CD4-positive, alpha-beta T cell treated with Interleukin-2 at 100 ng/mL for 4 hours (primary cell): ENCODE data around the gene RNASEH2B.
A peak's percentile ranks its signal among the peaks of the same experiment; 100 is the strongest.

ENCODE experiments used
- DNase-seq: peaks from one replicate; pipeline ENCODE4 v3.0.0-alpha.2; 2020; ENCODE audit warnings: low spot score

Gene RNASEH2B

DNA sequence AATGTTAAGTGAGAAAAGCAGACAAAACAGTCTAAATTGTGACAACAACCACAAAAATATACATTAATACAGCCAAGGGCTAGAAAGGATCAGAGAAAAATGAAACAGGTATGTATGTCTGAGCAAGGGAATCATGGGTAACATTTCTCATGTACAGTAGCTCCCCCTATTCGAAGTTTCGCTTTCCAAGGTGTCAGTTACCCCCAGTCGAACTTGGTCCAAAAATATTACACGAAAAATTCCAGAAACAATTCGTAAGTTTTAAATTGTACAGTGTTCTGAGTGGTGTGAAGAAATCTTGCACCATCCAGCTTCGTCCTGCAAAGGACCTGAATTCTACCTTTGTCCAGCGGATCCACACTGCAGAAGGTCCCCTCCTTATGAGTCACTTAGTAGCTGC is 1.8 kb upstream of the RNASEH2B start:
- DNase-seq = no peak

DNA sequence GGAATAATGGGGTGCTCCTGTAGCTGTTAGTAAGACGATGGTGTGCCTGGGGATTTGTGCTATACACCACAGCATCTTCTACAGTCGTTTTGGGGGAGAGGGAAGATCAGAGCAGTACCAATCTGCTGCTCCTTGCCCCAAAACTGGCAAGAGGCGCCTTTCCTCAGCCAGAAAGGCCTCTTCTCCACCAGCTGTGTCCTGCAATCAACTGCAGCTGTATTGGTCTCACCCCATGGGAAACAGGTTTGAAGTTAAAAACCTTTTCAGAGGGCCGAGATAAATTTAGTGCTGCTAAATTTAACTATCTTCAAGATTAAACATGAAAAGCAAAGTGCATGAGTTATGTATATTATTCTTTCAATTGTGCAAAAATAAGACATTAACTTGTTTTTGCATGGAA is 1.2 kb upstream of the RNASEH2B start:
- DNase-seq = no peak

DNA sequence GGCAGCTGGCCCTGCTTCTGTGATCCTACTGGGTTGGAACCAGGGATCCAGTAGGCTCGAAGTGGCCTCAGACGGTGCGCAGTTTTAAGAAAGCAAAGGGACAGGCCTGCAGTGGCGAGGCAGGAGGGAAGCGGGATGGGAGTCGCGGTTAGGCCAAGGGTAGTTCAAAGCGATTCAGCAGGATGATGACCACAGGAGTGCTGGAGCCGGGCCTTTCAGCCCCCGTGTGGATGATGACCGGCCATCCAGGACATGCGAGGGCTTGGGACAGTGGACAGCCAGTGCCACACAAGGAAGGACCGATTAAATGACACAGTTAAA is 854 bp downstream of the RNASEH2B start:
- DNase-seq = no peak

DNA sequence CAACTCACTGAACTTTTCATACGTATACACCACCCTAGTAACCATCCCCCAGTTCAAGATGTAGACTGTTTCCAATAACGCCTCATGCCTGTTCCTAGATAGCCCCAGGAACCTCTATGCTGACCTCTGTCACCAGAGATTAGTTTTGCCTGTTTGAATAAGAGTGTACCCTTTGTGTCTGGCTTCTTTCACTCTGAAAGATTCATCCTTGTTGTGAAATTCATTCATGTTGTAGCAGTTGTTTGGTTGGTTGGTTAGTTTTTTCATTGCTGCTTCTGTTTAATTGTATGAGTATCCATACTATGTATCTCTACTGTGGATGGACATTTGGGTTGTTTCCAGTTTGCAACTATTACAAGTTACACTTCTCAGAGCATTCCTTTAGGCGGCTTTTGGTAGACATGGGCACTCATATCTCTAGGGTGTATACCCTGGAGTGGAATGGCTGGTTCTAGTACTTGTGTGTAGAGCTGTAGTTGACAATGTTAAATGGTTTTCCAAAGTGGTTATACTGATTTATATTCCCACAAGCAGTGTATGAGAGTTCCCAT is 1.6 kb downstream of the RNASEH2B start:
- no peak for DNase-seq

DNA sequence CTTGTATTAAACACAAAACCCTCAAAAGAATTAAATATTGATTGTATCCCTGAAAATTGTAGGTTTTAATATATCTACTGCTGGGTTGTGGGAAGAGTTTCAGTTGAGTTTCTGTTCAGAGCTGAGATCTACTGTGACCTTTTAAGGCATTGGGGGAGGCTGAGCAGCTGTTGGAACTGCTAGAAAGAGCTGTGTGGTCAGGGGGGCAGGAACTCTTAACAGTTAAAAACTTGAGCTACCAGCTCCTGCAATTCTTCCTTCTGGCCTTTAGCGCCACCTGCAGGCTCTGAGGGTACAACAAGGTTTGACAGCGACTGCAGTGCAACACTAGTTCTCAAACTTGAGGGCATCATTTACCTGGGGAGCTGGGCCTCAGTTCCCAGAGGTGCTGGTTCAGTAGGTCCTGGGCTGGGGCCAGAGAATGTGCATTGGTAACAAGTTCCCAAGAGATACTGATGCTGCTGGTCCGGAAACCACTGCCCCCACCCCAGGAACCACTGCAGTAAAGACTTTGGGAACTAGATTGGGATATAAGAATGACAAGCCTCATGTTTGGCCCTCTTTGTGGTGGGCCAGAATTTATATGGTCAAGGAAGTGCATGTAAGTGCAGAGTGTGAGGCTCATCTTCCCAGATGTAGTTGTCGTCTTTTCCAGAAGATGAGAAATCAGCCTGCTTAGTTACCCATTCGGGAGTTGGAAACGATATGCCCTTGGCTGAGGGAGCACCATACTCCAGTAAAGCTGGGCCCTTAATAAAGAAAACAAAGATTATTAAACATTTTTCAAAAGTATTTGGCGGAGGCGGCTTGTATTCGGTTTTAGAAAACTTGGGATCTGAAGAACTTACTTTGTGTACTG is 2.6 kb downstream of the RNASEH2B start:
- DNase-seq = peak; percentile 94

DNA sequence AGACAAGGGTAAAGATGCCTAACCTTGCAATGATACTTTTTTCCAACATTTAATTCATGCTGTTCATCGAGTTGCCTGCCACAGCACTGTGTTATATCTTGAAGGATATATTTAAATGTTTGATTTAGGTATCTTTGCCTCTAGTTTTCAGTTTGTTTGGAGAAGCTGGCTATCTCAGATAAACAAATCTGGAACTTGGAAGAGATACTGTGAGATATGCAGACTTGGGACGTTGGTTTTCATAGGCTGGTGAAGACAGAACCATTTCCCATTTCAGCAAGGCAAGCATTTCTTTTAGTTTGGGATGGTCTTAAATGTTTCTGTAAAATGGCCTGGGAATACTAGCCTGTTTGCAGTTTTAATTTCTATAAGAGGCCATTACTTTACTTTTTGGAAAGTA is 3.3 kb downstream of the RNASEH2B start:
- DNase-seq = no peak

DNA sequence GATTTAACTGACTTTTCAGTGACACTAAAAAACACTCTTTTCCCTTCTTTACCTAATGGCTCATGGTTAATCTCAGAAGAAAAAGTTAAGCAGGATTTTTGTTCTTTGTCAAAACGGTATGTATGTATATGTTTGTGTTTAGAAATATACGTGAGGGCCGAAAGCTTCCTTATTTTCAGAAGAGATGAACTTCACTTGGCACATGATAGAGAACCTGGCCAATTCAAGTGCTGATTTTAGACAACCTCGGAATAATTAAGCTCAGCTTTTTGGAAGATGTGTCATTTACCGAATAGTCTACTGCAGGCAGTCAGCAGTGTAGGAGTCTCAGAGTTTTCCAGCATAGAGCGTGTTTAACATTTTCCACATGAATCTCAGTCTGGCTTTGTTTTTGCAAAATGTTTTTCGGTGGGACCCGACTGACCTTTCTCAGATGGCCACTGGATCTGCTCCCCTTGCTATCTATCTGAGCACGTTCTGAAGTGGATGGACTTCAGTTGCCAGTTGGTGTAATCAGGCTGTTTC is 4.6 kb downstream of the RNASEH2B start:
- DNase-seq = no peak

DNA sequence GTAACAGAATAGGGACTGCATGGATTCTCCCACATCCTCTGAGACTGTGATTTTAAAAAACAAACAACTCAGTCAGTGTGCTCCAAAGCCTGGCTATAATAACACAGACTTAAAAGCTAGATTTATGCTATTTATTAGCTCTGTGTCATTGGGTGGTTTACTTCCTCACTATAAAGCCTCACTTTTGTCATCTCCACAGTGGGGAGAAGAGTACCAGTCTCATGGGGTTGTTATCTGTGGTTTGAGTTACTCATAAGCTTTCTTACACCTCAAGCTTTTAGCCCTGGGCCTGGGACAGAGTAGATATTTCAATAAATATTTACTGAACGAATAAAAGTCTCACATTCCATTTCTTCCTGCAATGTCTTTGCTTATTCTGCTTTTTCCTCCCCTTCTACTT is 5.3 kb downstream of the RNASEH2B start:
- DNase-seq = peak; percentile 55

DNA sequence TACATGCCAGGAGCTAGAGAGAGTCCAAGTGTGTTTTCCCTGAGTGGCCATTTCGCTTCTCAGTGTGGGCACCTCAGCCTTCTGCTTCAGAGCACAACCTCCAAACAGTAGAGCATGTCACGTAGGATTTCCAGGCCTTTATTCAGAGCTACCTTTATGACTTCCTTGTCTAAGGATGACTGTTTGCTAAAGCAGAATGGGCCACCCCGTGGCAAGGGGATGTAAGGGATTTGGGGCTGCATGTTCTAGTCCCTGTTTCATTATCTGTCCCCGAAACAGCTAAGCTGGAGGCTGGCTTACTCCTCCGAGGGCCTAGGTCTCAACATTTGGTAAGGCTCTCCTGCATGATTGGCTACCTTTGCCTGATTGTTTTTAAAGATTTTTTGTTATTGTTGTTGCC is 6.0 kb downstream of the RNASEH2B start:
- DNase-seq = no peak

DNA sequence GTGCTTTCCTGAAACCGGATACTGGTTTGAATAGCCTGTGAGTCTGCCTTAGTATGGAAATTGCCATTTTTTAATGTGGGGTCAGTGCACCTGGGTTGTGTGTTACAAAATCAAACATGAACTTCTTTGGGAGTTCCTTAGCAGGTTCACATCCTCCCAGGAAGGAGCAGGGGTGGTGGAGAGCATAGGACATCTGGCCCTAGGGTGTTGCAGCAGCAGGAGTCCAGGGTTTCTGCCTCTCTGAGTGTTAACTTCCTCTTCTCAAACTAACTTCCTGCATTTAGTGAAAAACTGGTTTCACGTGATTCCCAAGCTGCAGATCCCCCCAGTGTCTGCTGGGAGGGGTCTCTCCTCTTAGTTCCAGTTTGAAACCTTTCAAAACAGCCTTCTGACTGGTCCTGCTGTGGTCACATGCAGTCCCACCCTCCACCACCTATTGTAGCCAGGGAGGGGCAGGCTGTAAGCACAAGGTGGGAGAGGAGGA is 7.2 kb downstream of the RNASEH2B start:
- no peak for DNase-seq

DNA sequence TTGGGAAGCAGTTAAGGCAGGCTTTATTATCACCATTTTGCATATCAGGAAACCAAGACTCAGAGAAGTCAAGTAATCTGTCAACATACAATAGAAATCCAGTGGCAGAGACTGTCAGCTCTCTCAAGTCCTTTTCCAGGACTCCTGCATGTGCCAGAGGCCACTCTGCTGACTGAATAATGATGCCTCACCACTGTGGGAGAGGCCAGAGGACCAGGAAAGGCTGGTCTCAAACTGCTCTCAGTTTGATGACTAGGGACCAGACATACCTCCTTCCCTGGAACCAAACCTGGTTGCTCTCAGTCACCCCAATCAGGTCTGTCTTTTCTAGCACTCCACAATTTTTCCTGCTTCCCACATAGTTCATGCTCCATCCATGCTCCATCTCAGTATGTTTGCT is 8.0 kb downstream of the RNASEH2B start:
- DNase-seq = no peak

DNA sequence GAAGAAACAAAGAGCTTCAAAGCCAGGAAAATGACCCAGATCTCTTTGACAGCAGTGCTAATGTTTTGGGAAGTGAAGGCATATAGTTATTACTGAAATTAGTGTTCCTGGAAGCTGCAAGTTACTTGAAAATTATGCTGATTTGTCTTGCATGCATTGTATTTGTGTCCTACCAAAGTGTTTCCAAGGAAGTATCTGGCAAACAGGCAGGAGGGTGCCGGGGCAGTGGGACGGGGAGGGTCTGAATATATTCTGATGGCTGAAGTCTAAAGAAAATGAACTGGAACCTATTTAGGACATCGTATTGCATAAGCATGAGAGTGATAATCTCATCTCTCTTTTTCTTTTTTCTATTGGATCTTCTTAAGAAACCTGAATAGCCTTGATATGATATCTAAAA is 9.0 kb downstream of the RNASEH2B start:
- no peak for DNase-seq

DNA sequence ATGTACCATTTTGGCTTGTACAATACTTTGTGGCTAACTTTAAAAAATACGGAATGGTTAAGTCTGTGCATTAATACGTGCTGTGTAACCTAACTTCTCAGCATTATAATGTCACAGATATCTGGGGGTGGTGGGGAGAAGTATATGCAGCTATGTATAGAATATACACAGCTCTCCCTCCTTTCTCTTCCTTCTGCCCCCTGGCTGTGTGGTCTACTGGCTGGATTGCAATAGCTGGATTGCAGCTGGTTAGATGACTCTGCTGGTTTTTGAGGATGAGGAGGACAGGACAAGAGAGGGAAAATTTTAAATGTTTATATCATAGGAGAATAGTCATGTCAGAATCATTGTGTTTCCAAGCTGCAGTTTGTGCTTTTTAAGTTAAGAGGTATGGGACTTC is 9.7 kb downstream of the RNASEH2B start:
- DNase-seq = no peak

DNA sequence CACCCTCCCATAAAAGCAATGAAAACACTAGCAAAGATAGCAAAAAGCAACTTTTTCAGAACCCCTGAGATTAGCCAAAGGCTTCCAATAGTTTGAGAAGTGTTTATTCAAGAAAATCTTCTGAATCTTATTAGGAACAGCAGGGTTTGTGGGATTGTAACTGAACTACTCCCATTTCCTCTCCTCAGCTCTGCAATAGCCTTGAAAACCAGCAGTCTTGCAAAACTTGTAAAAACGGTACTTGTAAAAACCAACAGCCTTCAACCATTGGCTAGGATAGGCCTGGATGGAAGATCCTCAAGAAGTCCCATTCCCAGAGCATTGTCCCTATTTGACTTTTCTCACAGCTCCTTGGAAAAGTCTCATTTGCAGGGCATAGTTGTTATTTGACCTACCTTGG is 12.1 kb downstream of the RNASEH2B start:
- no peak for DNase-seq

DNA sequence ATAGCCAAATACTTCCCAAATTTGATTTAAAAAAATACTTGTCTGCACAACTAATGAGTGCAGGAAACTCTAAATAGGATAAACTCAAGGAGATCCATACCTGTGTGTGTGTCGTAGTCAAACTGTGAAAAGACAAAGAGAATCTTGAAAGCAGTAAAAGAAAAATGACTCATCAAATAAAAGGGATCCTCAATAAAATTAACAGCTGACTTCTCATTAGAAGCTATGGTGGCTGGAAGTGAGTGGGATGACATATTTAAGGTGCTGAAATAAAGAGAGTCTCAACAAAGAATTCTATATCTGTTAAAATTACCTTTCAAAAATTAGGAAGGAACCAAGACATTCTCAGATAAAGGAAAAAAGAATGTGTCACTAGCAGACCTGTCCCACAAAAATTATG is 13.7 kb downstream of the RNASEH2B start:
- DNase-seq = no peak

DNA sequence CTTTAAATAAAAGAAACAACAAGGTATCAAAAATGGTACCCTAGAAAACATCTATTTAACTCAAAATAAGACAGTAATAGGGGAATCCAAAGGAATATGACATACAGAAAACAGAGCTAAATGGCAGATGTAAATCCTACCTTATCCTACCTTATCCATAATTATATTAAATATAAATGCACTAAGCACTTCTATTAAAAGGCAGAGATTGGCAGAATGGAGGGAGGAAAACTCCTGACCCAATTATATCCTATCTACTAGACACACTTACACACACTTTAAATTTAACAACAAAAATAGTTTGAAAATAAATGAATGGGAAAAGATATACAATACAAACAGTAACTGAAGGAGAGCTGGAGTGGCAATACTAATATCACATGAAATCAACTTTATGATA is 14.4 kb downstream of the RNASEH2B start:
- DNase-seq = no peak

DNA sequence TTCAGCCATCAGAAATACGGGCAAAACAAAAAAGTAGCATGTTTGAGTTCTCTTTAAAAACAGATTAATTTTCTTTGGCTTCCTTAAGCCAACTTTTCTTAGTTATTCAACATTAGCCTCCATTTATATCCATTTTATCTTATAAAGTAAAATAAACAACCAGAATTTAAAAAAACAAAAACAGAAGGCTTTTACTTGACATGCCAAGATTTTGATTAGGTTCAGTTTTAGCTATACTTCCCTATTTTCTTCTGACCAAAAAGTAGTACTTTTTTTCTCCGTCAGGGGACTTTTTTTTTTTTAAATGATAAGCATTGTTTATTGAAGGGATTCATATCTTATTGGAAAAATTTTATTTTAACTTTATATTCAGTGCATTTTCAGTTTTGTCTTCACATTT is 18.1 kb downstream of the RNASEH2B start:
- DNase-seq = no peak

DNA sequence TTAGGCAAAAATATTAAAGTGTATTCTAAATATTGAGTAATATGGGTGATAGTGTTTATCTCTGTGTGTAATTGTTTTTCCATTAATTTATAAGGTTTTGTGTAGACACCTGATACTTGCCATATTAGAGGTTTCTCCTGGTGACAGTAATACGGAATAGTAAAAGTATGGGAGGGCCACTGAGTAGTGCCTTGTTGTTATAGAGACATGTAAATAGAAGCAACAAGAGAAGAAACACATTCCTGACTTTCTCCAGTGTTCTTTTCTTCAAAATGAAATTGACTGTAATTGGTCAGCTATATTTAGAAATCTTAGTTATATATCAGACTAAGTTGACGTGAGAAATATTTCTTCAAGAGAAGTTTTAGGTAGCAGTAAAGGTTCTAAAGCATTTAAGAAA is 18.5 kb downstream of the RNASEH2B start:
- DNase-seq = no peak

DNA sequence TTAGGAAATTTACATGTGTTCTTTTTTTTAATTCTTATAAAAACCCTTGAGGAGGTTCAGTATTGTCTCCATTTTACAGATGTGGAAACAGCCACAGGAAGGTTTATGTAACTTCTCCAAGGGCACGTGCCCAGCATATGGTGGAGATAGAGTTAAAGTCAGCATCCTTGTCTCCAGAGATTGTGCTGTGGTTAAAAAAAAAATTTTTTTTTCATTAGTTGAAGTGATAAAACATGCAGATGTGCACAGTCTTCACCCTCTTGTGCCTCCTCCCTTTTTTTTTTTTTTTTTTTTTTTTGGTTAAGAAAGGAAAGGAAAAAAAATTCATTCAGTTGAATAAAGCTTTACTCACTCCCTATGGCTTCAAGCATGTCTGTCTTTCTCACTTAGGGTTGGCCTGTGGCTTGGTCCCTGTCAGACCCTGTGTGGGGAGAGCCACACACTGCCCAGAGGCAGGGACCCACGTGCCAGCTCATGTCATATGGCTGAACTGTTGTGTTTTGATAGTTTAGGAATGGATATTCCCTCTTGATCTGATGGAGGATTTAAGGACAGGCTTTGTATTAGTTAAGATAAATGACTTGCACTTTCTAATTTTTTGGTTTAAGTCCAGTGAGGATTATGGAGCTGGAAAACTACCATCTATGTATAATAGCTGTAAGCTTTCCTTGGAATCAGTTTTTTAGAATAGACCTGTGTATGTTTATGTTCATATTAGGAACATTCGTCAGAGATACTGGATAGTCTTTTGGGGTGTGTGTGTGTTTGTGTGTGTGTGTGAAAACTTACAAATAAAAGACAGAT is 19.3 kb downstream of the RNASEH2B start:
- DNase-seq = no peak

DNA sequence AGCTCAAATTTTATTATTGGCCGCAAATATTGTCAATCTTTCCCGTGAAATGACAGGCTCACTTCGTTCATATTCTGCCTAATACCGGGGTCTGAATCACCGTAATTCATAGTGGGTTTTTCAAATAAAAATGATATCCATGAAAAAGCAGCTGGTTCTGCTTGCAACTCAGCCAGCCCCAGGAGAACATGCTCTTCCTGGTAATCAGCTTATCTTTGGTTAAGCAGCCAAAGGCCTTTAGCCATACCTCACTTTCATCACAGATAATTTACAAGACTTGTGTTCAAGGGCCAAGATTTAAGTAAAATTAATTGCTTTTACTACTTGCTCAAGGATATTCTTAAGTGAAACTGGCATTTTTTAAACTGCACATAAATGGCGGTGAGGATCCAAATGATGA is 22.5 kb downstream of the RNASEH2B start:
- no peak for DNase-seq

DNA sequence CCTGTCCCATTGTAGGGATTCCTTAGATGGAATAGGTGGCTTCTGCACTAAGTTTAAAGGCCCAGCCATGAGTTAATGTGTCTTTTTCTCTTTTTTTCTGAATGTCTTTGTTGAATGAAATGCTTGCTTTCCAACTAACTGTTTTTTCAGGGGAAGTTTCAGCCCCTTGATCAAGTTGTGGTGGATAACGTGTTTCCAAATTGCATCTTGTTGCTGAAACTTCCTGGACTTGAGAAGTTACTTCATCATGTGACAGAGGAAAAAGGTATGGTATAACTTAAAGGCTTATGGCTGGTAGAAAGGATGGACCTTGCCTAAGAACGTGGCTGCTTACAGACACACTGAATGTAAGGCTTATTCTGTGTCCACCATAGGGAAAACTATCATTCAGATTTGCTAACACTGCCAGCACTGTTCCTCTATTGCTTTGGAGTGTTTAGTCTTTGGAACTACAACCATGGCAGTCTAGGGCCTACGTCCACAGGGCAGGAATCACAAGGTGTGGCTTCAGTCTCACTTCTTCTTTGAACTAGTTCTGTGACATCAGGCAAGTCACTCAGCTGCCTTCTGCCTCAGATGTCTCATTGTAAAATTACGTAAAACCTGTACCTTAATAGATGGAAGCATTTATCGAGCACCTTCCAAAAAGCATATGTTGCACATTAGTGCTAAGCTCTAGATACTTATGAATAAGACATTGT is 25.3 kb downstream of the RNASEH2B start:
- no peak for DNase-seq

DNA sequence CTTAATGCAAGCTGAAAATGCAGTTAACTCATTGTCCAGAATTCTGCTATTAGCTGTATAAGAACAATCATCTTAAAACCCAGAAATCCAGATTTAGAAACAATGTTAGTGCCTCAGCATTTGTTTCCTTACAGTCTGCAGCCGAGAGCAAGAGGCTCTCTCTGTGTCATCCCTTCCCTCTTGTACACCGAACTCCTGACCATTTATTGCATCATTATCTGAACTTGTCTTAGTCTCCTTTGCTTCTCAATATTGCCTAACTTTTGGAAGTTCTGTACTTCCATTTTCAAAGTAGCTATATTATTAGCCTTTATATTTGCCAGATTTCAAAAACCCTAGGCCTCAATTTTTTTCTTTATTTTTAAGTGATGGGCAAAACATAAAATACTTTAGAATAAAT is 27.1 kb downstream of the RNASEH2B start:
- no peak for DNase-seq
